Progenitor cell of endocrine pancreas (in vitro differentiated cells): Measurements from ENCODE around the gene ZNF391. TPM values are rescaled to one million over a fixed set of nuclear protein-coding genes. Genes with fewer than 3 reads are reported as not detected.
"Not testable (repeated sequence)": the region's sequence is repeated elsewhere in the genome, so short reads cannot be mapped to it uniquely, and the experiment has no call there.

ENCODE experiments used
- DNase-seq: peaks from one replicate; pipeline ENCODE4 v3.0.0; 2021; ENCODE audit warnings: low spot score; ENCODE audit not compliant: unreplicated experiment
- H3K27ac Mint-ChIP-seq: 2 replicates; pipeline ENCODE4 v1.8.0; 2021; ENCODE audit warnings: mild to moderate bottlenecking, moderate library complexity, mixed read lengths
- H3K27me3 Mint-ChIP-seq: 2 replicates; pipeline ENCODE4 v1.8.0; 2021; ENCODE audit warnings: mixed read lengths
- H3K36me3 Mint-ChIP-seq: 2 replicates; pipeline ENCODE4 v1.8.0; 2022; ENCODE audit warnings: mixed read lengths; ENCODE audit not compliant: insufficient read depth
- H3K4me1 Mint-ChIP-seq: 2 replicates; pipeline ENCODE4 v1.8.0; 2021; ENCODE audit warnings: low read depth, mixed read lengths
- H3K4me3 Mint-ChIP-seq: 2 replicates; pipeline ENCODE4 v1.8.0; 2021; ENCODE audit warnings: low read depth, mild to moderate bottlenecking, moderate library complexity, mixed read lengths
- H3K9me3 Mint-ChIP-seq: 2 replicates; pipeline ENCODE4 v1.8.0; 2021; ENCODE audit warnings: low read depth, mixed read lengths
- total RNA-seq: library from RNA; stranded (reverse); gene quantifications from 2 replicates; pipeline ENCODE4 v1.2.1, GENCODE V29; 2021
- TF ChIP-seq, protein P1 (sequence below): fragments of 200-600 bp; sonication (generic); IDR thresholded peaks from one replicate; pipeline ENCODE4 v1.5.0; 2021; ENCODE audit warnings: antibody characterized with exemption, mild to moderate bottlenecking; ENCODE audit not compliant: unreplicated experiment

Gene ZNF391
- total RNA-seq, 1 donor from 2014 or later, result 11.7 TPM

- TF ChIP-seq, protein P1, sequence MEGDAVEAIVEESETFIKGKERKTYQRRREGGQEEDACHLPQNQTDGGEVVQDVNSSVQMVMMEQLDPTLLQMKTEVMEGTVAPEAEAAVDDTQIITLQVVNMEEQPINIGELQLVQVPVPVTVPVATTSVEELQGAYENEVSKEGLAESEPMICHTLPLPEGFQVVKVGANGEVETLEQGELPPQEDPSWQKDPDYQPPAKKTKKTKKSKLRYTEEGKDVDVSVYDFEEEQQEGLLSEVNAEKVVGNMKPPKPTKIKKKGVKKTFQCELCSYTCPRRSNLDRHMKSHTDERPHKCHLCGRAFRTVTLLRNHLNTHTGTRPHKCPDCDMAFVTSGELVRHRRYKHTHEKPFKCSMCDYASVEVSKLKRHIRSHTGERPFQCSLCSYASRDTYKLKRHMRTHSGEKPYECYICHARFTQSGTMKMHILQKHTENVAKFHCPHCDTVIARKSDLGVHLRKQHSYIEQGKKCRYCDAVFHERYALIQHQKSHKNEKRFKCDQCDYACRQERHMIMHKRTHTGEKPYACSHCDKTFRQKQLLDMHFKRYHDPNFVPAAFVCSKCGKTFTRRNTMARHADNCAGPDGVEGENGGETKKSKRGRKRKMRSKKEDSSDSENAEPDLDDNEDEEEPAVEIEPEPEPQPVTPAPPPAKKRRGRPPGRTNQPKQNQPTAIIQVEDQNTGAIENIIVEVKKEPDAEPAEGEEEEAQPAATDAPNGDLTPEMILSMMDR, result no peak
- no peaks in the 10 kb centered on the region for H3K27me3 Mint-ChIP-seq
- H3K9me3 Mint-ChIP-seq, result peaks cover 4% of the 10 kb centered on the region
- no peaks in the 10 kb centered on the region for H3K36me3 Mint-ChIP-seq
- H3K27ac Mint-ChIP-seq, result no peak overlapping the region
- H3K4me3 Mint-ChIP-seq, result no peak overlapping the region
- DNase-seq, result no peak
- no peaks in the 10 kb centered on the region for H3K4me1 Mint-ChIP-seq
Observed at GRCh38 chr6:27422651-27423332, 34.2 kb downstream of the ZNF391 start.

- DNase-seq, H3K4me3 Mint-ChIP-seq, H3K4me1 Mint-ChIP-seq, H3K27ac Mint-ChIP-seq, H3K9me3 Mint-ChIP-seq, H3K27me3 Mint-ChIP-seq, H3K36me3 Mint-ChIP-seq: not testable (repeated sequence)
Observed at GRCh38 chr6:27424851-27425250, 36.3 kb downstream of the ZNF391 start.

GRCh38 chr6:27426045-27426620 lies 37.6 kb downstream of the ZNF391 start:
- peaks cover 4% of the 10 kb centered on the region for H3K9me3 Mint-ChIP-seq
- H3K4me3 Mint-ChIP-seq, result no peak overlapping the region
- DNase-seq, result no peak
- TF ChIP-seq, protein P1, result no peak
- H3K4me1 Mint-ChIP-seq, result peaks cover 5% of the 10 kb centered on the region
- H3K27ac Mint-ChIP-seq, result no peak overlapping the region
- no peaks in the 10 kb centered on the region for H3K27me3 Mint-ChIP-seq
- no peaks in the 10 kb centered on the region for H3K36me3 Mint-ChIP-seq

- TF ChIP-seq, protein P1, result no peak
- Mint-ChIP-seq H3K36me3 (no peaks in the 10 kb centered on the region), H3K9me3 (peaks cover 4% of the 10 kb centered on the region), H3K27ac (no peak overlapping the region), H3K4me1 (peaks cover 5% of the 10 kb centered on the region), H3K4me3 (no peak overlapping the region), H3K27me3 (no peaks in the 10 kb centered on the region)
- DNase-seq, result no peak
Observed at GRCh38 chr6:27428502-27428901, 39.9 kb downstream of the ZNF391 start.

DNA sequence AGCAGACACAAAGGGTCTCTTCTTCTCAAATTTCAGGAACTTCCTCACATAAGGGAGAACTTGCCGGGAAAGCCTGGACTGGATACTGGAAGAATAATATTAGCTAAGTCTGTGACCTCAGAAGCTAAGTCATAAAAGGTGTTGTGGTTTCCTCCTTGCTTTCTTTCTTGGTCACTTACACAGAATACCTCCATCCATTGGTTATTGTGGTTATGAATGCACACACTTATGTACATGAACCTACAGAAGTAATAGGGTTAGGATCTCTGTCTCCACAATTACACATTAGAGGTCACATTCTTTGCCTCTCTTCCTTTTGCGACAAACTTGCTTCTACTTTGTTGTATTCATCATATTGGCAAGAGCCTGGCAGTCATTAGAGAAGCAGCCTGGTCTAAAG lies 40.4 kb downstream of the ZNF391 start:
- Mint-ChIP-seq H3K4me3 (no peak overlapping the region), H3K9me3 (peaks cover 2% of the 10 kb centered on the region), H3K27me3 (no peaks in the 10 kb centered on the region), H3K36me3 (no peaks in the 10 kb centered on the region), H3K4me1 (peaks cover 5% of the 10 kb centered on the region), H3K27ac (no peak overlapping the region)
- no peak for DNase-seq
- TF ChIP-seq, protein P1, result no peak

- Mint-ChIP-seq H3K4me3 (no peak overlapping the region), H3K36me3 (peaks cover 2% of the 10 kb centered on the region), H3K27me3 (no peaks in the 10 kb centered on the region), H3K4me1 (peaks cover 5% of the 10 kb centered on the region), H3K9me3 (peaks cover 5% of the 10 kb centered on the region), H3K27ac (no peak overlapping the region)
- TF ChIP-seq, protein P1, result no peak
- DNase-seq, result no peak
Observed at GRCh38 chr6:27433714-27434113, 45.2 kb downstream of the ZNF391 start.
